COLO829 (cell line): ENCODE data around the gene KCNA2.

Experiments
- DNase-seq: peaks from one replicate; pipeline ENCODE4 v3.0.0; 2012; ENCODE audit warnings: low spot score

The KCNA2 gene

DNA sequence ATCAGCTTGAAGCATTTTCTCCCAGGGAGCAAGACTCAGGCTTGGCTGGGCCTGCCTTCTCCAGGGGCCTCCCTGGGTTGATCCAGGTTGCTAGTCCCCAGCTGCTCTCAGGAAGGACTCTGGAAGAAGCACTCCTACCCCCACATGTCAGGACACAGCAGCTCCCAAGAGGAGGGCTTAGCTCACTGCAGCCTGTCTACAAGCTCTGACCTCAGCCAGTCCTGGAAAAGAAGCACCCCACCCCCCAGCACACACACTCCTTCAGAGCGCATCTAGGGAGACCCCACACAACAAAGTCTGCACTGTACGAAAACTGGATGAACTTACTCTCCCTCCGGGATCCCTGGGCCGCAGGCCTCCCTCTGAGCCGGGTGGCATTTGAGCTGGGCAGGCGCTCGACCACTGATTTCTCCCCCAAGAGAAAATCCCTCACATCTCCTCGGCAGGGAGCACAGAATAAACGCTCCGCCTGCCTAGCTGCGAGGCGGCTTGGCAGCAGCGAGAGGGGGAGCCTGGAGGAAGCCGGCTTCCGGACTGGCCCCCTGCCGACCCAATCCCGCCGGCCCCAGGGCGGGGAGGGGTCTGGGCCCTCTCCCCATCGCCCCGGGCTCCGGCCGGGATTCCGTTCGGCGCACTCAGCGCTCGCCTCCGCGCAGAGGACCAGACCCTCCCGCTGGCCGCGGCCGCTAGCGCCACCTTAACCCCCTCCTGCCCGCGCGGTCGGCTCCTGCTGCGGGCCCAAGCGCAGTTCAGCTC is at the start of gene KCNA2:
TSS of gene KCNA2 (minus strand) at position 458 of the 756 bp plus-strand sequence. CDS start 1,576 bp downstream, outside the sequence.
- no peak for DNase-seq

DNA sequence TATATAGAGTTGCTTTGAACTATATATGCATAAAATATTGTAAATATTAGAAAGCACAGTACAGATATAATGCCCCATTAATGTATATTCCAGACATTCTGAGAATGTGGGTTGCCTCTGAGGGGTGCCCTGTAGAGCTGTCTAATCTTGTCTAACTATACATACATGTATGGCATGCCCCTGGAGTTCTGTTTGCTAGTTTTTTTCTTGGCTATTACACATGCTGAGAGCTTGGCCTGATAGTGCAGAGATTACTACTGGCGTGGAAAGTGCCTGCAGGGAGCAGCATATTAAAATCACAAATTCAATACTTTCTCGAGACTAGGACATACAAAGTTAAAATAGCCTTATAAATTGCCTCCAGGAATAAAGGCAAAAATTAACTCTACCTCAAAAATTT is 44.5 kb upstream of the KCNA2 start:
- DNase-seq: no peak

DNA sequence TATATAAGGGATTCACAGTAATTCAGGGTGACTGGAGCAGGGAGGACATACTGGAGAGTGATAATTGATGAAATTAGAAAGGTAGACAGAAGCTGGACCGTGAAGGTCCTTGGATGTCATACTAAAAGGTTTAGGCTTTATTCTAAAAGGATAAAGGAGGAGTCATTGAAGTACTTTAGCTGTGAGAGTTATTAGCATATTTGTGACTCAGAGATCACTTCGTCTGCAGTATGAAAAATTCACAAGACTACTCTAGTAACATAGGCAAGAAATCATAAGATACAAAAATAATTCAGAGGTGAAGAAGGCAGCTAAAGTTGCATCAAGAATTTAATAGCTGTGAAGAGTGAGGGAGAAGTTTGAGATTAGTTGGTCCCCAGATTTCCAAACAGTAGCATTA is 42.3 kb upstream of the KCNA2 start:
- no peak for DNase-seq

DNA sequence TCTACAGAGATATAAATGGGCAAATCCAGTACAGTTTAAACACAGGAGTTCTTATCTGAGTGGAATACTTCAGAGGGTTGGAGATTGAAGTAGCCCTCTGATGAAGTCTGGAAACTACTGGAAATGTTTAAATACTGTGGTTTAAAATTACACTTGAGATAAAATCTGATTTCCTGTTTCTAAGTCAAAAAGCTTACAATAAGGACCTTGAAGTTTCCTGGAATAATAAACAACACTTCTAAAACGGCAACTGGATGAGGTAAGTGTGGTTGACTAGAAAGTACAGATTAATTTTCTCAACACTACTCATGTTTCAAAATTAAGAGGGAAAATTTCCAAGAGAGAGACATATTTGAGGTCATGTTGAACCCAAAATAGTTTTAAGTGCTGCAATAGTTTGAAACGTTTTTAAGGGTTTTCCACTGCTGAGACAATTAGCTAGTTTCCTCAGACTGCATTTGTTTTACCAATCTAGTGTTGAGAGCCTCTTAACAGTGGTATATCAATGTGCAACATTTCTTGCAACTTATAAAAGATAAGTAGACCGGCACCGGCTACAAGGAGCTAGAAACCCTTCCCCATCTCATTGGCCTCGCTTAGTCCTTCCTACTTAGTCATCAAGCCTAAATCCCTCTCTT is 41.2 kb upstream of the KCNA2 start:
- DNase-seq: no peak

DNA sequence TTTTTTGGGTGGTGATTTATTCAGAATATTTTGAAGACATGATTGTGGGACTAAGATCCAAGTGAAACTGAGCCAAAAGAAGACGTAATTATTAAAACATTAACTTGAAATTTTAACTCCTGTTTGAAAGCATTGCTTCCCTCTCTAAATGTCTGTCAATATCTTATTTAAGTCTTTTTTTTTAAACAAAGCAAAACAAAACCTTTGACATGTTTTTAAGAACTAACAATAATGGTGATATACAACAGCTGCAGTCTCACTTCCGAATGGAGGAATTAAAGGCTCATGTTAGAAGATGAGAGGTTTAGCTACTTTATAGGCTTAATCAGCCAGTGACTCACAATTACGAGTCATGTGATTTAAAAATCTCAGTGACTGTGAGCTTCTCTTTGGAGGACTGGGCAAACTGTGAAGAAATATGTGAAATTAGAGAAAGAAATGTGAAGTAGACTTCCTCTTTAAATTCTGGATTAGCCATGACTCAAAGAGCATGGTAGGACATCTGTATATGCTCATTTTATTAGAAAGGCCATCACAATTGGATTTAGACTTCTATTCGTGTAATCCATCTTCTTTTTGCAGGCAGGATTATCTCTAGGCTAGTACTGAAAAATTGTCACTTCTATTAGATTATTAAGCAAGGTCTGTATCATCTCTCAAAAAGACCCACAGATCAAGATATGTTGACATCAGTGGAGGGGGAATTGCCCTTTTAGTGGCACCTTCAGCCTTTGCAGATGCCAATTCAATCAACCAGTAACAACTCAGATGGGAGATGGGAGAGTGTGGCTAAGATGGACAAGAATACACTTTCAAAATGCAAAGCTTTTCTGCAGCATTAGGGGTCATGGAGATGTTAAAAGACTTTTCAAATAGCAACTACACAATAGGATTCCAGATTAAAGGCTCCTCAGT is 39.9 kb upstream of the KCNA2 start:
- DNase-seq: peak; percentile 39

DNA sequence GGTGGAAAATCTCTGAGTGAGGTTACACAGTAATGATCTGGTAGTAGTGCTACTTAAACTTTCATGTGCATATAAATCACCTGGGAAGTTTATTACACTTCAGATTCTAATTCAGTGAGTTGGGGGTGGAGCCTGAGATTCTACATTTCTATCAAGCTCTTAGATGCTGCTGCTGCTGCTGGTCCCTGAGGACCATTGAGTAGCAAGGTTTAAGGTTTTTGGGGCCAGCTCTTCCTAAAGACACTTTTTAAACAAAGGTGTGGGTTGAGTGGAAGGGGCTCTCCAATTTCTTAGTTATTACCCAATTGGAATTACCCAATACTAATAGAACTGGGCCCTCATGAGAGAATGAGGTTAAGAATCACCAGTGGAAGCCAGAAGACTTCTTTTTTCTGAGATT is 39.1 kb upstream of the KCNA2 start:
- DNase-seq: no peak

DNA sequence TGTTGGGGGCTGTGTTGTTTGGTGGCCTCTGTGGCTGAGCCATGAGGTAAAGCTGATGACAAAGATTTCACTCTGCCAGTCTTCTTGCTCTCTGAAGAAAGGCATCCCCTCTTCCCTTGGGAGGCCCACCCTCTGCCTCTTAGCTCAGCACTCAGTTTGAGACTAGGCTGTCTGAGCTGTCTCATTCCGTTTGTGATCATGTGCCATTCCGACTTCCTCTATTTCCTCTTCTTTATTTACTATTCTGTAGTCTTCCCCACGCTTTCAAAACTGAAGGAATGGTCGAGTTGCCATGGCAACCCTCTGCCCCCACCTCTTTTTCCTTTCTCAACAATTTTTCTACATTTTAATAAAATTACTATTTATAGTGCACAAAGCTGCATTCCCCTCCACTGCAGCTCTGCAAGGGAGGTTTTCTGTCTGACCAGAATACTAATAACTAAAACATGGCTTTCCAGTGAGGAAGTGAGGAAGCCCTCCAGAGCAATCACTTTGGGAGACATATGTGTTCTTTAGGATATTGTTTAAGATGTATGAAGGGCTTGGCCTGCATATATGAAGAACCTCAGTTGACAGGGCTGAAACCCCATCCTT is 37.8 kb upstream of the KCNA2 start:
- no peak for DNase-seq

DNA sequence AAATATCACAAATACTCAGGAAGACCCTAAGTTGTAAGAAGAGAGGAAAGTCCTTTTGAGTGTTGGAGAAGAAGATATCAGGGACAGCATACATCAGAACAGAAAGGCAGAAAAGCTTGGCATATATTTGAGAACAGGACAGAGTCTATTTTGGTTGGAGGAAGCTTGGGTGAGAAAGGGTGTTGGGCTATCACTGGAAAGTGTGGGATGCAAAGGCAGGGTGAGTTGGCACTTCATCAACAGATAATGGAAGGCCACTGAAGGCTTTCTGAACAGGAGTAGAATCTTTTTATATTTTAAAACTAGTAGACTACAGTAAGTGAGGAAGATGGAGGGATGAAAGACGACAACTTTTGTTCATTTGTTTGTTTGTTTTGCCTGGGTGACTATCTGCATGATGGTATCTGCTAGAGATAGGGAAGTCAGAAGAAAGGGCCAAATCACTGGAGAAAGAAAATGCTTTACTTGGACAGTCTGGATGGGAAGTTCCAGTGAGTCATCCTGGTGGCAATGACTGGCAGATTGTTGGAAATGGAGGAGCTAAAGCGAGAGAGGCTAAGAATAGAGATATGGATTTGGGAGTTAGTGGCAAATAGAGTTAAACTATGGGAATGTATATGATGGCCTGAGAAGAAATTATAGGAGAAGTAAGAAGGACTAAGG is 33.7 kb upstream of the KCNA2 start:
- DNase-seq: peak; percentile 37

DNA sequence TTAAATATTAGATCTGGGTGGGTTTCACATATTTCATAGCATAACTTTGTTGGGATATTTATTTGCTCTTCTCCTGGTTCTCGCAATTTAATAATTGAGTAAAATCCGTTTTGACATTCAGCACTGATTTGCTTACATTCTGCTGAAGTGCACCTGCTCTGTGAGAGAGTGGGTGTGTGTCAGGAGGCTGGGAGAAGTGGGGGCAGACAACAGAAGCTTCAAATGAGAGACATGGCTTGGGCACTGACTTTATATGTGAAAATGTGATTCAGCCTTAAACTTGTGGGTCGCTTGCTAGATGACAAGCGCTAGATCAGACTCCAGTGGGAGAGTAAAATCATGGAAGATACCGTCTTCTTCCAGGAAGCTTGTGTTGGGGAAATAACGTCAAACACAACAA is 32.4 kb upstream of the KCNA2 start:
- DNase-seq: no peak

DNA sequence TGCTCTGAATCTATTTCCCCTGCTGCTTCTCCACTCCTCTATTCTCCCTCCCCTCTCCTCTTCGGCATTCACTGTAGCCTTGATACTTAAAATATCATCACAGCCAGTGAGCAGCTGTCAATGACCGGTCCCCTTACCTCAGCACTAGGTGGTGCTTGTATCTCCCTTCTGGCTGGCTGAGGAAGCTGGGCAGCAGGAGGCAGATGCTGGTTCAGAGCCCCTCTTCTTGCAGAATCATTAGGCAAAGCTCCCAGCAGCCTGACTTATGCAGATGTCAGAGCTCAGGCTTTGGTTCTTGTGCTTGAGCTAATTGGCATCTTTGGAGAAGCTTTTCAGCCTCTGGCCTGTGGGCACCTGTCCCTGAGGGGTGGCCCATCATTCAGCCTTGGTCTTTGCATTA is 31.9 kb upstream of the KCNA2 start:
- DNase-seq: no peak

DNA sequence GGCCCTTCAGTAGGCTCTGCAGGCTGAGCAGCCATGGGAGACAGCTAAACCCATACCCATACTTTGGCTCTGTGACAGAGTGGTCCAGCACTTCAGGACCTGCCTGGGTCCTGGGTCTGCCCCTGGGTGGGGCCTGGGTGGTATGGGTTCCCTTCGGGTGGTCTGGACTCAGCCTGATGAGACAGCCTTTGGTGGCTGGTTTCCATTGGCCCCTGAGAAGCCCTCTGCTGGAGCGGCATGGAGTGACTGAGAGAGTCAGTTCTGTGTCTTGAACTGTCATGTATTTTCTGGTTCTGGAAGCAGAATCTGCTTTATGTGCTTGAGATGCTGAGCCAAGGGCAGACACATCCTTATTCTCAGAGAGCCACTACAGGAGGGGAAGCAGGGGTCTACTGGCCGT is 31.3 kb upstream of the KCNA2 start:
- DNase-seq: no peak

DNA sequence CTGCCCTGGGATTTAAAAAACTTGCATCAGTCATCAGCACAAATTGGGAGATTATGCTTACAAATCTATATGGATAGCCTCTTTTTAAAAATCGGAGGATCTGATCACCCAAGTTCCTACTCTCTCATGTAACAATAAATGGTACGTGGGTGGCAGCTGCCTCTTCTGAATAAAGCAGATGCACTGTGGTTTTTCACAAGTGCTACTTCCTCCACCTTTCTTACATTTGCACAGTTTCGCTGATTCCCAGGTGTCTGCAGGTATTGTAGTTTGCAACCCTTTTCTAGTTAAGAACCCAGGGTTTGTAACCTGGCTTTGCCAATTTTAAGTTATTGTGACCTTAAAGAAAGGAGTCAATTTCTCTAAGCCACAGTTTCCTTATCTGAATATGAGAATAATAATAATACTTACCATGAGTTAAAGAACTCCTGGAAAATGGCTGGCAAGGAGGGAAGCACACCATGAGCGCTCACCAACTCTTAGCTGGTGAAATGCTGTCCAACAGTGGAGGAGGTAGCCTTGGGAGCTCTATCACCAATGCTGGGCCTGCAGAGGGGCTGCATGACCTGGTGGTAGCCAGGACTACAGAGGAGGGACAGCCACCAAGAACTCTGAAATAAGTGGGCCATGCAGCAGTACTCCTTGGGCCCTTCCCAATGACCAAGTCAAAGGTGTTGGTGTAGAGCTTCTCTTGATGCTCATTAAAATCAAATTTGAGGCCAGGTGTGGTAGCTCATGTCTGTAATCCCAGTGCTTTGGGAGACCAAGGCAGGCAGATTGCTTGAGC is 30.2 kb upstream of the KCNA2 start:
- no peak for DNase-seq

DNA sequence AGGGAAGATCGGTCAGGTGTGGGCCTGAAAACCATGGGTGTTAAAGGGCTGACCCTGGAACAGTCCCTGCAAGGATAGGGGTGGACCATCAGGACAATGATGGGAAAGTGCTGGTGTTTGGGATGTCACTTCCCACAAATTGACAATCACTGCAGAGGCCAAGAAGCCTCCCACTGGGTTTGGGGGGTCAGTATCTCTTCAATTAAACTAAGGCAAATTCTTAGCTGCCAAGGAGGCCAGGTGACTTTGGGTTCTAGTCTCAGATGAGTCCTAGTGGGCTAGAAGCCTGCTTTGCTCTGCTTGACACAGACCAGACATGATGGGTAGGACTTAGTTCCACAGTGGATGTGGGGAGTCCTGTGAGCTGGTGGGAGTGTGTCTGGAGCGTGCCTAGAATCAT is 29.3 kb upstream of the KCNA2 start:
- DNase-seq: no peak

DNA sequence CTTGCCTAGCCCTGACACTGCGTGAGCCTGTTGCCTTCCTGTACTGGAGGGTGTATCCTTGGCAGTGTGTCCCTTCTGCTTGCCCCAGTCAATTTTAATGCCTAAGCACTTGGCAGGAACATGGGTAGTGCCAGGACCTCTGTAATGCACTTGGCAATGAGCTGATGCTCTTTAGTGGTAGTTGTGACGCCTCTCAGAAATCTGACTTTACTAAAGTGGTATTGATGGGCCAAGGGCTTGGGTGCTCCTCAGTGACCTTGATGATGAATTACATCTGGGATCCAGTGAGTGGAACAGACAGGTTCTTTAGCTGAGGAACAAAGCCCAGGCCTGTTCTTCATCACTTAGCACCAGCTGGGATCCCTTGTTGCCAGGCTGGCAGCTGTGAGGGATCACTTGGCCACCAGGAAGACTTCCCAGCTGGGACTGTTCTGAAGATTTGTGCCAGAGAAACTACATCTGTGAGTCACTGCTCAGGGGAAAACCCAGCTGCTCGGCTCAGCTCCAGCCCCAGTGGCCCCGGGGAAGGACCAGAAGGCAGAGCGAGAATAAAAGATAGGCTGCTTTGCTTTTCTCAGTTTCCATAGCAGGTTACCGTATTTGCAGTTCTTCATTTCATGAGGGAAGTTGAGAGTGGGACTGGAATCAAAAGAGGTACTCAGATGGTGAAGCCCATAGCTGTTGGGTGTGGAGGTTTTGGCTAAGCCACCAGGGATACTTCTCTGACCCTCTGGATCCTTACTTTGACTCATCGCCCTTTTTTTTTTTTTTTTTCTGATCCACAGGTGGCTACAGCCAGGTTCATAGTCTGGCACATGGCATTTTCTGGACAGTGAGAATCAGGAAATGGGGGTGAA is 28.5 kb upstream of the KCNA2 start:
- DNase-seq: no peak

DNA sequence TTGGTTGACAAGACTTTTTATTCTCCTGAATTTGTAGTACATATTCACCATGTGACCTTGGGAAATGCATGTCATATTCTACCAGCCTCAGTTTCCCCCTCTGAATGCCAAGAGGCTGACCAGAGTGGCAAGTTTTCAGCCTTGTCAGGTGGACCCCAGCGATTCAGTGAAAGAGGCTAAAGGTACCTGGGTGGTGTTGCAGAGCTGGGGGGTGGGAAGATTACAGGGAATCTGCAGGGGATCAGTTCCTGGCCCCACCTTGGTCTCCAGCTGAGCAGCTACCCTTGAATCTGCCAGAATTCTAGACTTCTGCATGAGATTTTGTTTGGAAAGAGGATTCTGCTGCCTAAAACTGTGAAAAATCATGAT is 27.9 kb upstream of the KCNA2 start:
- no peak for DNase-seq

DNA sequence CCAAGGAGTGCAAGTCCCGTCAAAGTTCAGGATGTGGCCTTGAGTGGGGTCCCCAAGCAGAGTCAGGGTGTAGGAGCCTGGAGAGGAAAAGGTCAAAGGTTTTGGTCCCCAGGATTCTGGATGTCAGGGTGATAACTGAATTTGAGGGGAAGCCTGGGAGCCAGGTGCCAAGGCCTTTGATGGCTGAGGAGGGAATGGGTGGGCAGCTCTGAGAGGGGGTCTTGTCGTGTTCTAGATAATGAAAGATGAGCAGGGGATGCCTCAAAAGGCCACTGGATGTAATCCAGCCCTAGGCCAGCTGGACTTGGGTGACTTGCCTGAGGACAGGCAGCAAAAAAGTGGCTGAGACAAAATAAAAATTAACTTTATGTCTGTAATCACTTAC is 27.5 kb upstream of the KCNA2 start:
- DNase-seq: no peak

DNA sequence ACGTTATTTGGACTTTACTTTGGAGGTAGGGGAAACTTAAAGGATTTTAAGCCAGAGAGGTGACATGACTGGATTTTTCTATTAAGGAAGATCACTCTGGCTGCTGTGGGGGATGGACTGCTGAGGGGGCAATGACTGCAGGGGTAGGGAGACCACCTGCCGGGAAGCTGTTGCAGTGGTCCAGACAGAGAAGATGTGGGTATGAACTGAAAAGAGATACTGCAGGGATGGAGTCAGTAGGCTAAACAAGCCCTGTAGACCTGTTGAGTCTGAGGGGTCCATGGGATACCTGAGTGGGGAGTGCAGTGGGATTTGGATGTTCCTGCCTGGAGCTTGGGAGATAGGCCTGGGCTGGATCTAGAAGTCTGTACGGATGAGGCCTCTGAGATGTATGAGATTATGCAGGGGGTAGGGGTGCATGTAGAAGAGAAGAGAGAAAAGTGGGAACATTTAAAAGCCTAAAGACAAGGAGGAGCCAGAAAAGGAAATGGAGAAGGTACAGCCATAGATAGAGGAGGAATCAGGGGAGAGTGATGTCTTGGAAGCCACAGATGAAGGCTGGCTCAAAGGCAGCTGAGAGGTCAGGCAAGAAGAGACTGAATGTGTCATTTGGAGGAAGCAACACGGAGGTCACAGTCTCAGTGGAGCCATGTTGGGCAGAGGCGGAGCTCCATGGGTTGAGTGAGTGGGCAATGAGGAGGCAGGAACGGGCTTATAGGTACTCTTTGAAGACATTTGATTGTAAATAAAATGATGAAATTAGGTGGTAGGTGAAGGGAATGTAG is 25.9 kb upstream of the KCNA2 start:
- DNase-seq: no peak

DNA sequence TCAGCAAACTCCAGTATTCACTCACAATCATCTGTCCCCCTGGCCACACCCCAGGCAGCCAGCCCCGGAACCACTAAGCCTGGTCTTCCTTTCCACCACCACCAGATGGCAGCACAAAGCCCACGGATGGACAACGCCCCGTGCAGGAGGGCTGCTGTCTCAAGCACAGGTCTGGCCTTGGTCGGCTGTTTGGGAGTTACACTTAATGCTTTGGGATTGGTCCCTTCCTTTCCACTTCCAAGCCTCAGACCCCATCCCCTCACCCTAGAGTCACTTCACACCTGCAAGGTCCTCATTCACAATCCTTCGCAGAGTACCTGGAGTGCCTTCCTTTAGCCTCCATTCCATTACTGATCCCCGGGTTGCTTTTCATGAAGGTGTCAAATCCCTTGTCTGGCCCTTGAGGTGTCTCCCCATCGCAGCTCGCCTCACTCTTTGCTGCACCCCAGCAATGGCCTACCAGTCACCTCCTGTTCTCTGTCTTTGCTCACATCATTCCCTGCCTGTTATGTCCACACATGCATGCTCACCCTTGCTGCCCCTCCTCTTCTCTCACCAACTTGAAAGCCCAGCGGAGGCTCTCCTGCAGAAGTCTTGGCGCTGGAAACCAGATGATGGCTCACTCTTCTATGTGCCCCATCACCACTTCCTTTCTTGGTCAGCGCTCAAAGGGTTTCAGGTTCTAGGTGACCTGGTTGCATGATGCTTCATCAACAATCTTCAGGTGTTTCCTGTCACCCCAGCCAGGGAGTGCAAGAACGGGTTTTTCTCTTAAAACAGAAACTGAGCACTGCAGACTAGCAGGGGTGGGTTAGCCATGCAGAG is 24.9 kb upstream of the KCNA2 start:
- DNase-seq: peak; percentile 38
